Prostate gland (tissue), 2 donors: Measurements from ENCODE around the gene ZNF366. TPM values are rescaled to one million over a fixed set of nuclear protein-coding genes. Genes with fewer than 3 reads are reported as not detected.
A peak's percentile ranks its signal among the peaks of the same experiment; 100 is the strongest.

Experiments used
- DNase-seq: peaks from one replicate; pipeline ENCODE4 v3.0.0-alpha.2; 2019; ENCODE audit warnings: low spot score
- H3K27ac ChIP-seq, 2 donors: fragments of 200-600 bp; sonication (generic); 2 replicates each; pipeline ENCODE4 v1.5.1; 2017 to 2019
- H3K27me3 ChIP-seq: fragments of 200-600 bp; sonication (generic); replicated peaks from 2 replicates; pipeline ENCODE4 v1.5.1; 2019; ENCODE audit not compliant: insufficient read depth
- H3K36me3 ChIP-seq, 2 donors: fragments of 200-600 bp; sonication (generic); 1 replicate in 1 of 2; 2 replicates in 1 of 2; pipeline versions ENCODE4 v1.5.1 to v1.8.1; 2017 to 2019
- H3K4me1 ChIP-seq: fragments of 200-600 bp; sonication (generic); replicated peaks from 2 replicates; pipeline ENCODE4 v1.5.1; 2019
- H3K4me3 ChIP-seq, 2 donors: fragments of 200-600 bp; sonication (generic); 2 replicates each; pipeline ENCODE4 v1.5.1; 2017 to 2019
- H3K9me3 ChIP-seq: fragments of 200-600 bp; sonication (generic); 2 replicates; pipeline ENCODE4 v1.5.1; 2017
- POLR2A ChIP-seq: fragments of 450-650 bp; IDR thresholded peaks from one replicate; pipeline ENCODE4 v1.6.1; 2016; ENCODE audit warnings: antibody characterized with exemption, mild to moderate bottlenecking
- POLR2AphosphoS5 ChIP-seq: sonication (generic); formaldehyde crosslinking; IDR thresholded peaks from one replicate; pipeline ENCODE4 v1.6.1; 2017; ENCODE audit warnings: antibody characterized with exemption
- WGBS: methylation state at CpG from one replicate; pipeline ENCODE4 v1.1.5; 2018; 5-methylcytosine and 5-hydroxymethylcytosine counted together
- intact Hi-C: fragments of 100-400 bp; cut with DNase I; formaldehyde crosslinking; loops from one replicate; pipeline ENCODE4 v1.14.2; 2022
- total RNA-seq, 2 donors: library from RNA; depleted of rRNA; stranded (reverse); fragments of >200 nt; gene quantifications; one replicate each; pipeline ENCODE4 v1.1.0, GENCODE V29; 2016
- TF ChIP-seq, protein P1 (sequence below), 4 experiments: fragments of 200-600 bp in 2 of 4; fragments of 450-650 bp in 2 of 4; sonication (generic) in 2 of 4; IDR thresholded peaks; 1 replicate in 3 of 4; 2 replicates in 1 of 4; pipeline ENCODE4 v1.5.1; 2016 to 2019; ENCODE audit warnings: antibody characterized with exemption in 4 of 4, mild to moderate bottlenecking in 2 of 4, moderate library complexity in 2 of 4

The ZNF366 gene
- total RNA-seq, 2 donors from 2014 or later: 2.0 to 3.2 TPM

GRCh38 chr5:72402381-72402890 lies 104.8 kb downstream of the ZNF366 start:
- H3K36me3 ChIP-seq: no peaks in the 10 kb centered on the region
- H3K27me3 ChIP-seq: no peaks in the 10 kb centered on the region
- H3K4me1 ChIP-seq: no peaks in the 10 kb centered on the region
- peak overlapping the region in 1 of 2 donors; percentile 21 for H3K27ac ChIP-seq
- intact Hi-C loops: no loop called here
- 46% methylated on average over 2 of the region's 2 CpGs for WGBS
- no peak overlapping the region for H3K4me3 ChIP-seq
- TF ChIP-seq POLR2AphosphoS5 (no peak), POLR2A (no peak)
- TF ChIP-seq, protein P1, sequence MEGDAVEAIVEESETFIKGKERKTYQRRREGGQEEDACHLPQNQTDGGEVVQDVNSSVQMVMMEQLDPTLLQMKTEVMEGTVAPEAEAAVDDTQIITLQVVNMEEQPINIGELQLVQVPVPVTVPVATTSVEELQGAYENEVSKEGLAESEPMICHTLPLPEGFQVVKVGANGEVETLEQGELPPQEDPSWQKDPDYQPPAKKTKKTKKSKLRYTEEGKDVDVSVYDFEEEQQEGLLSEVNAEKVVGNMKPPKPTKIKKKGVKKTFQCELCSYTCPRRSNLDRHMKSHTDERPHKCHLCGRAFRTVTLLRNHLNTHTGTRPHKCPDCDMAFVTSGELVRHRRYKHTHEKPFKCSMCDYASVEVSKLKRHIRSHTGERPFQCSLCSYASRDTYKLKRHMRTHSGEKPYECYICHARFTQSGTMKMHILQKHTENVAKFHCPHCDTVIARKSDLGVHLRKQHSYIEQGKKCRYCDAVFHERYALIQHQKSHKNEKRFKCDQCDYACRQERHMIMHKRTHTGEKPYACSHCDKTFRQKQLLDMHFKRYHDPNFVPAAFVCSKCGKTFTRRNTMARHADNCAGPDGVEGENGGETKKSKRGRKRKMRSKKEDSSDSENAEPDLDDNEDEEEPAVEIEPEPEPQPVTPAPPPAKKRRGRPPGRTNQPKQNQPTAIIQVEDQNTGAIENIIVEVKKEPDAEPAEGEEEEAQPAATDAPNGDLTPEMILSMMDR (IDR thresholded peaks at IDR 0.05): no peak
- no peak for DNase-seq
- no peaks in the 10 kb centered on the region for H3K9me3 ChIP-seq

GRCh38 chr5:72400950-72401349 lies 106.3 kb downstream of the ZNF366 start:
- Histone ChIP-seq H3K27me3 (no peaks in the 10 kb centered on the region), H3K9me3 (no peaks in the 10 kb centered on the region), H3K4me1 (no peaks in the 10 kb centered on the region), H3K36me3 (no peaks in the 10 kb centered on the region), H3K4me3 (no peak overlapping the region), H3K27ac (no peak overlapping the region)
- 61% methylated on average over 1 of the region's 1 CpG for WGBS
- TF ChIP-seq POLR2A (no peak), POLR2AphosphoS5 (no peak)
- TF ChIP-seq, protein P1 (IDR thresholded peaks at IDR 0.05): no peak
- DNase-seq: no peak
- intact Hi-C loops: no loop called here

DNA sequence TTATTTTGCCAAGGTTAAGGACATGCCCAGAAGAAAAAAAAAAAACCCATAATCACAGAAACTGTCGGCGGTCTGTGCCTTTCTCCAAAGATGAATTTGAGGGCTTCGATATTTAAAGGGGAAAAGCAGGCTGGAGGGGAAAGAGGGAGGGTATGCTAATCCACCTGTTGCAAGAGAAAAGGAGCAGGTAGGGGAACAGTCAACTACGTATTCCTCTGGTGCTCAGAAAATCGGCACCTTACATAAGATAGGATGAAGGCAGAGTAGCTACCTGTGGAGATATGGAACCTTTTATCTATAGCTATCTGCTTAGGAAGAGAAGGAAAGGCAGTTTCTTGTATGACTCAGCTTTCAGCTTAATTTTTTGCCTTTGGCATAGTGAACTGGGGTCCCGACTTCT lies 109.4 kb downstream of the ZNF366 start:
- Histone ChIP-seq H3K4me1 (no peaks in the 10 kb centered on the region), H3K27ac (no peak overlapping the region), H3K4me3 (no peak overlapping the region), H3K9me3 (no peaks in the 10 kb centered on the region), H3K27me3 (no peaks in the 10 kb centered on the region), H3K36me3 (no peaks in the 10 kb centered on the region)
- 79% methylated on average over 6 of the region's 6 CpGs for WGBS
- intact Hi-C loops: no loop called here
- no peak for TF ChIP-seq POLR2AphosphoS5
- TF ChIP-seq, protein P1 (IDR thresholded peaks at IDR 0.05): no peak
- no peak for TF ChIP-seq POLR2A
- DNase-seq: no peak

GRCh38 chr5:72394688-72395087 lies 112.5 kb downstream of the ZNF366 start:
- no peak overlapping the region for H3K27ac ChIP-seq
- TF ChIP-seq, protein P1 (IDR thresholded peaks at IDR 0.05): peak in 1 of 4 experiments; percentile 13
- no peak for TF ChIP-seq POLR2A
- no peaks in the 10 kb centered on the region for H3K4me1 ChIP-seq
- intact Hi-C loops: loop anchor here (5.0 kb wide), 1 partner anchor 33 kb away; no protein-coding TSS in a partner anchor
- no peaks in the 10 kb centered on the region for H3K27me3 ChIP-seq
- no peaks in the 10 kb centered on the region for H3K36me3 ChIP-seq
- H3K9me3 ChIP-seq: no peaks in the 10 kb centered on the region
- WGBS: 46% methylated on average over 2 of the region's 2 CpGs
- no peak for DNase-seq
- no peak overlapping the region for H3K4me3 ChIP-seq

GRCh38 chr5:72393052-72393451 lies 114.2 kb downstream of the ZNF366 start:
- Histone ChIP-seq H3K4me1 (no peaks in the 10 kb centered on the region), H3K27me3 (no peaks in the 10 kb centered on the region), H3K27ac (no peak overlapping the region), H3K36me3 (no peaks in the 10 kb centered on the region), H3K9me3 (no peaks in the 10 kb centered on the region), H3K4me3 (no peak overlapping the region)
- TF ChIP-seq, protein P1 (IDR thresholded peaks at IDR 0.05): no peak
- no peak for TF ChIP-seq POLR2A
- no peak for TF ChIP-seq POLR2AphosphoS5
- DNase-seq: no peak
- intact Hi-C loops: loop anchor here (5.0 kb wide), 1 partner anchor 34 kb away; no protein-coding TSS in a partner anchor
